Mammary epithelial cell (primary cell): ENCODE results near the gene CFAP20.

Source experiments
- EZH2 ChIP-seq: IDR thresholded peaks from 2 replicates; pipeline ENCODE4 v1.6.1; 2012; ENCODE audit warnings: low read length, inconsistent platforms, borderline replicate concordance
- TF ChIP-seq, protein P1 (sequence below), 2 donors: IDR thresholded peaks in 1 of 2; conservative IDR thresholded peaks in 1 of 2; 2 replicates each; pipeline ENCODE4 v1.5.1; 2011 to 2012; ENCODE audit warnings: inconsistent platforms in 2 of 2, low read length in 2 of 2, mild to moderate bottlenecking in 2 of 2, control low read depth in 1 of 2, low read depth in 1 of 2; ENCODE audit not compliant: insufficient read depth in 1 of 2; ENCODE audit errors: extremely low read depth in 1 of 2

DNA sequence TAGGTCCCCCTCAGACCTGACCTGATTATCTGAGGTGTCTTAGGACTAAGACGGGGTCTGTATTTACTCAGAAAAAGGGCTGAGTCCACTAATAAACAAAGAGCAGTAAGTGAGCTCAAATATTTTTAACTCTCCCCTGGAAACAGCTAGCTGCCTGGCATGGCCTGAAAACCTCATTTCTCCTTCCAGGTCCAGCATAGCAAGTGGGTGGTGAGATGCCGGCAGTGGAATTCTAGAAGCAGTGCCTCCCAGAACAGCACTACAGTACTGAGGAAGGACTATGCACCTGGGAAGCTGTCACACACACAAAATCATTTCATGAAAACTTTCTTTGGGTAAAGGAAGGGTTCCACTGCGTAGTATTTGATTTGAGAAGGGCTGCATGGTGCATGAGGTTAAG is 29.5 kb upstream of the CFAP20 start:
- TF ChIP-seq EZH2: no peak
- TF ChIP-seq, protein P1, sequence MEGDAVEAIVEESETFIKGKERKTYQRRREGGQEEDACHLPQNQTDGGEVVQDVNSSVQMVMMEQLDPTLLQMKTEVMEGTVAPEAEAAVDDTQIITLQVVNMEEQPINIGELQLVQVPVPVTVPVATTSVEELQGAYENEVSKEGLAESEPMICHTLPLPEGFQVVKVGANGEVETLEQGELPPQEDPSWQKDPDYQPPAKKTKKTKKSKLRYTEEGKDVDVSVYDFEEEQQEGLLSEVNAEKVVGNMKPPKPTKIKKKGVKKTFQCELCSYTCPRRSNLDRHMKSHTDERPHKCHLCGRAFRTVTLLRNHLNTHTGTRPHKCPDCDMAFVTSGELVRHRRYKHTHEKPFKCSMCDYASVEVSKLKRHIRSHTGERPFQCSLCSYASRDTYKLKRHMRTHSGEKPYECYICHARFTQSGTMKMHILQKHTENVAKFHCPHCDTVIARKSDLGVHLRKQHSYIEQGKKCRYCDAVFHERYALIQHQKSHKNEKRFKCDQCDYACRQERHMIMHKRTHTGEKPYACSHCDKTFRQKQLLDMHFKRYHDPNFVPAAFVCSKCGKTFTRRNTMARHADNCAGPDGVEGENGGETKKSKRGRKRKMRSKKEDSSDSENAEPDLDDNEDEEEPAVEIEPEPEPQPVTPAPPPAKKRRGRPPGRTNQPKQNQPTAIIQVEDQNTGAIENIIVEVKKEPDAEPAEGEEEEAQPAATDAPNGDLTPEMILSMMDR (conservative IDR thresholded peaks at IDR 0.05 in 1 of 2, IDR thresholded peaks at IDR 0.05 in 1 of 2; ENCODE audit: extremely low read depth in 1 of 2, insufficient read depth in 1 of 2, low read depth in 1 of 2, low read length in 2 of 2): no peak
